Lung (tissue), 12 donors: ENCODE measurements around the gene SLC66A2. TPM values are rescaled to one million over a fixed set of nuclear protein-coding genes. Genes with fewer than 3 reads are reported as not detected.

Experiments used
- ATAC-seq: fragments of 200-7000 bp; cut with Tn5 transposase; one replicate; pipeline ENCODE4 v1.9.1; 2020; ENCODE audit warnings: moderate number of reproducible peaks; ENCODE audit not compliant: insufficient read depth, low FRiP score
- DNase-seq, 3 donors: peaks; one replicate each; pipeline ENCODE4 v3.0.0-alpha.2; 2013 to 2017
- H3K27ac ChIP-seq, 2 donors: one replicate each; pipeline ENCODE4 v1.5.1; 2013; ENCODE audit warnings: mild to moderate bottlenecking in 2 of 2, moderate library complexity in 2 of 2, control low read depth in 1 of 2, inconsistent platforms in 1 of 2, low read depth in 1 of 2, low read length in 1 of 2
- H3K27me3 ChIP-seq, 3 donors: one replicate each; pipeline ENCODE4 v1.5.1; 2013; ENCODE audit warnings: low read length in 2 of 3; ENCODE audit not compliant: control insufficient read depth in 3 of 3, insufficient read depth in 3 of 3
- H3K36me3 ChIP-seq, 4 donors: one replicate each; pipeline ENCODE4 v1.5.1; 2013; ENCODE audit warnings: low read length in 4 of 4, mild to moderate bottlenecking in 1 of 4, moderate library complexity in 1 of 4; ENCODE audit not compliant: control insufficient read depth in 4 of 4, insufficient read depth in 4 of 4
- H3K4me1 ChIP-seq, 5 donors: one replicate each; pipeline ENCODE4 v1.5.1; 2013; ENCODE audit warnings: low read length in 5 of 5, mild to moderate bottlenecking in 2 of 5, moderate library complexity in 1 of 5; ENCODE audit not compliant: control insufficient read depth in 5 of 5, insufficient read depth in 5 of 5
- H3K4me3 ChIP-seq: one replicate; pipeline ENCODE4 v1.5.1; 2013; ENCODE audit warnings: mild to moderate bottlenecking, control low read depth, moderate library complexity
- H3K9ac ChIP-seq, 2 donors: one replicate each; pipeline ENCODE4 v1.5.1; 2013; ENCODE audit warnings: low read length in 2 of 2, control low read depth in 1 of 2; ENCODE audit not compliant: insufficient read depth in 1 of 2
- H3K9me3 ChIP-seq, 4 donors: one replicate each; pipeline ENCODE4 v1.5.1; 2013; ENCODE audit warnings: low read length in 3 of 4, mild to moderate bottlenecking in 1 of 4, moderate library complexity in 1 of 4; ENCODE audit not compliant: control insufficient read depth in 4 of 4, insufficient read depth in 3 of 4
- WGBS, 2 donors: extraction: QIAGEN DNeasy Blood & Tissue Kit; methylation state at CpG; one replicate each; pipeline ENCODE4 v1.1.7; 2013; 5-methylcytosine and 5-hydroxymethylcytosine counted together
- polyA plus RNA-seq, 2 donors: library from polyadenylated mRNA; stranded (reverse); fragments of 200-250 nt; gene quantifications; one replicate each; pipeline ENCODE4 v1.2.1, GENCODE V29; 2013
- total RNA-seq, 2 donors: library from RNA; depleted of rRNA in 1 of 2; stranded (reverse); fragments of >200 nt in 1 of 2; gene quantifications; one replicate each; pipeline ENCODE4 v1.2.1, GENCODE V29; 2014 to 2021
- TF ChIP-seq, protein P1 (sequence below): IDR thresholded peaks from 2 replicates; pipeline ENCODE4 v1.5.1; 2012; ENCODE audit warnings: mild to moderate bottlenecking; ENCODE audit errors: control extremely low read depth, extremely low read depth
- donor health status: control.
- donor health status: control.
- donor health status: Bipolar disorder and iron deficiency.
- donor health status: healthy.
- donor health status: DM: yes; HTN: yes; CAD: no.

Gene SLC66A2
- total and polyA plus RNA-seq, 4 donors = 26.5 to 71.8 (median 62.3) TPM

DNA sequence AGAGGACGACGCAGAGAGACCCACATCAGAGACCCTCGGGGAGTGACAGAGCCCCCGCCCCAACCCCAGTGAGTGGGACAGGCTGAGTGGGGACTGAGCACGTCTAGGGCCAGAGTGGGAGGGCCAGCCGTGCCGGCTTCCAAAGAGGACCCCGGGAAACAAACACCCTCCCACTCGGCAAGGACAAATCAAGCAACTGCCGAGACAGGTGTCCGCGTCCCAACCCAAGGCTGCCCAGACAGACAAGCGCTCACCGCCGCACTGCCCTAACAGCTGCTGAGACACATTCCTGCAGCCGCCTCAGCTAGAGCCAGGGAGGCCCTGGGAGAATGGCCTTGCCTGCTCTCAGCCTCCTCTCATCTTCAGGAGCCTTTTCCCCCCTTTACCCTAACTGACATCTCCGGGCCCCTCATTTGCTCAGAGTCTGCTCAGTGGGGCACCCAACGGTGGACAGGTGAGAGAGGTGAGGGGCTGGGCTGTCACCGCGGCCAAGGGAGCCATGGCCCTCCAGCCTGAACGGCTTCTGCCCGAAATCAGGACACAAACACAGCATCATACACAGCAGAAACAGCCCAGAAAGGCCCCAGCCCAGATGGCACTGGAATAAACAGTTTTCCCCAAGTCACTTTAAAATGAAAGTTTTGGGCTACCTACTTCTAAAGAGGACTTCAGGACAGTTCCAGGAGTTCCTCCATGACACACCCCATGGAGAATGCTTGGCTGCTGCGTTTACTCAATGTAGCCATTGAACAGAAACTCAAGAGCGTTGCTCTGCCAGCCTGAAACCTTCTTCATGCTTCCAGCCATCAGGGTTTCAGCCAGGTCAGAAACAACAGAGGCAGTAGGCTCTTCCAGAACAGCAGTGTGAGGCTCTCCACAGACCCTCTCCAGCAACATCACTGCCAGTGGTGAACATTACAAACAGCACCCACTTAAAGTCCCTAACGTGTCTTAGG is 23.6 kb downstream of the SLC66A2 start:
- DNase-seq (peak in 1 of 3 donors; percentile 7), ATAC-seq (no peak)
- Histone ChIP-seq H3K27ac (no peak overlapping the region), H3K9ac (no peak overlapping the region), H3K9me3 (peaks cover 3 to 12% (median 7%) of the 10 kb centered on the region in 4 donors), H3K4me3 (no peak overlapping the region), H3K27me3 (no peaks in the 10 kb centered on the region), H3K4me1 (peaks cover 0 to 8% (median 0%) of the 10 kb centered on the region in 5 donors), H3K36me3 (peaks cover 0 to 26% (median 14%) of the 10 kb centered on the region in 4 donors)
- WGBS, 2 donors = 95 to 96% methylated on average over 25 of the region's 25 CpGs
- TF ChIP-seq, protein P1, sequence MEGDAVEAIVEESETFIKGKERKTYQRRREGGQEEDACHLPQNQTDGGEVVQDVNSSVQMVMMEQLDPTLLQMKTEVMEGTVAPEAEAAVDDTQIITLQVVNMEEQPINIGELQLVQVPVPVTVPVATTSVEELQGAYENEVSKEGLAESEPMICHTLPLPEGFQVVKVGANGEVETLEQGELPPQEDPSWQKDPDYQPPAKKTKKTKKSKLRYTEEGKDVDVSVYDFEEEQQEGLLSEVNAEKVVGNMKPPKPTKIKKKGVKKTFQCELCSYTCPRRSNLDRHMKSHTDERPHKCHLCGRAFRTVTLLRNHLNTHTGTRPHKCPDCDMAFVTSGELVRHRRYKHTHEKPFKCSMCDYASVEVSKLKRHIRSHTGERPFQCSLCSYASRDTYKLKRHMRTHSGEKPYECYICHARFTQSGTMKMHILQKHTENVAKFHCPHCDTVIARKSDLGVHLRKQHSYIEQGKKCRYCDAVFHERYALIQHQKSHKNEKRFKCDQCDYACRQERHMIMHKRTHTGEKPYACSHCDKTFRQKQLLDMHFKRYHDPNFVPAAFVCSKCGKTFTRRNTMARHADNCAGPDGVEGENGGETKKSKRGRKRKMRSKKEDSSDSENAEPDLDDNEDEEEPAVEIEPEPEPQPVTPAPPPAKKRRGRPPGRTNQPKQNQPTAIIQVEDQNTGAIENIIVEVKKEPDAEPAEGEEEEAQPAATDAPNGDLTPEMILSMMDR = no peak

DNA sequence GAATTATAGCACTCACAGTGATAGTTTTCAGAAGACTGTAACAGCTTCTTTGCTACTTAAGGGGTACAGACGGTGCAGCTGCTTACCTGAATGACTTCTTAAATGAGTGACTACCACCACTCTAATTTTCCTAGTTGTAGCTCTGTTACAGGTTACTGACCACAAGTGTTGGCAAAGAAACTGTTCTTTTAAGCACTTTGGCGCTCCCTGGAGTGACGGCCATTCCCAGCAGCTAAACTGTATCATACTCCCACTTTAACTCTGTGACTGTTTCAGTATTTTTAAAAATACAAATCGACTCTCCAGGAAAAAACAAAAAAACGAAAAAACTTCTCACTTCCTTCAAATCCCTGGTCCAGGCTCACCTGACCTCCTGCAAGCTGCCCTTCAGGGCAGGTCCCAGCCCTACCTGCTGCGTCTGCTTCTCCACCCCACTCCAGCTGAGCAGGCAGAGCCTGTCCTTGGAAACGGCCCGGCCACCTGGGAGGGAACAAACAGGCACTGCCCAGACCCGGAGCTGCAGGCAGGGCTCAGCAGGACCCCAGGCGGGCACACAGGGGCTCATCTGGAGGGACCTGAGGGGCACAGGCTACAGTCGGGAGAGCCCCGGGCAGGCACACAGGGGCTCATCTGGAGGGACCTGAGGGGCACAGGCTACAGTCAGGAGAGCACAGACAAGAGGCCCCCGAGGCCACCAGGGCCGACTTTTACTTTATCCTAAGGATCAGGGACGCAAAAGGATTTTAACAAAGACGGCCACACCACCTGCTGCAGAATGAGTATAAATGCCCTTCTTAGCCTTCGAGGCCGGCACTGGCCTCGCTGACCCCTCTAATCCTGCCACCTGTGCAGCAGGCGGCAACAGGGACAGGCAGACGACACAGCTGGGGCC is 24.5 kb downstream of the SLC66A2 start:
- Histone ChIP-seq H3K4me1 (peaks cover 0 to 10% (median 0%) of the 10 kb centered on the region in 5 donors), H3K9ac (no peak overlapping the region), H3K27me3 (no peaks in the 10 kb centered on the region), H3K36me3 (peaks cover 0 to 28% (median 15%) of the 10 kb centered on the region in 4 donors), H3K27ac (no peak overlapping the region), H3K4me3 (no peak overlapping the region), H3K9me3 (peaks cover 3 to 12% (median 7%) of the 10 kb centered on the region in 4 donors)
- DNase-seq (no peak), ATAC-seq (no peak)
- 82 to 92% methylated on average over 21 of the region's 21 CpGs for WGBS, 2 donors
- TF ChIP-seq, protein P1 = no peak

DNA sequence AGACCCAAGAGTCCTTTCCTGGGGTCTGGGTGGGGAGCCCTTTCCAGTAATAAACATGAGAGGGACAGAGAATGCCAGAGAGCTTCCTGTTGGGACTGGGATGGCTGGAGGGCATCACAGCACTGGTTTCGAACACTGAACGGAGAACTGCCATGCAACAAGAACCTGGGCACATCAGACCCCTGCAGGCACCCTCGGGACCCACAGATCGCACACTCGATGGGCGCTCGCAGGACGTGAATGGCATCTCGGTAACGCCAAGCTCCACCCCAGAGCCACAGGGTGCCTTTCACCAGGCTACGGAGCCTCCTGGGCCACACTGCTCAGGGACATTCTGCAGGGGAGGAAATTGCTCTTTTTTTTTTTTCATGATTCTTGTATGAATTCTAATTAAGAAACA is 25.1 kb downstream of the SLC66A2 start:
- 90 to 97% methylated on average over 11 of the region's 11 CpGs for WGBS, 2 donors
- H3K4me1 ChIP-seq = peaks cover 0 to 10% (median 0%) of the 10 kb centered on the region in 5 donors
- peaks cover 3 to 12% (median 7%) of the 10 kb centered on the region in 4 donors for H3K9me3 ChIP-seq
- no peak overlapping the region for H3K9ac ChIP-seq
- peaks cover 0 to 28% (median 15%) of the 10 kb centered on the region in 4 donors for H3K36me3 ChIP-seq
- H3K27me3 ChIP-seq = no peaks in the 10 kb centered on the region
- no peak overlapping the region for H3K27ac ChIP-seq
- TF ChIP-seq, protein P1 = no peak
- no peak overlapping the region for H3K4me3 ChIP-seq
- no peak for ATAC-seq
- no peak for DNase-seq
